A673 (cell line): ENCODE data around the gene RAB32.

Source experiments
- CTCF ChIP-seq: fragments of 300-800, 200-600 bp; sonication (generic); conservative IDR thresholded peaks from 2 replicates; pipeline ENCODE4 v1.5.1; 2017; ENCODE audit warnings: low read depth, mild to moderate bottlenecking, antibody characterized with exemption, low read length, moderate library complexity, mixed read lengths
- EZH2 ChIP-seq: fragments of 200-600 bp; sonication (generic); IDR thresholded peaks from 2 replicates; pipeline ENCODE4 v1.6.1; 2017; ENCODE audit warnings: borderline replicate concordance, low read depth, mild to moderate bottlenecking, mixed read lengths, antibody characterized with exemption, low read length; ENCODE audit not compliant: poor library complexity, severe bottlenecking

DNA sequence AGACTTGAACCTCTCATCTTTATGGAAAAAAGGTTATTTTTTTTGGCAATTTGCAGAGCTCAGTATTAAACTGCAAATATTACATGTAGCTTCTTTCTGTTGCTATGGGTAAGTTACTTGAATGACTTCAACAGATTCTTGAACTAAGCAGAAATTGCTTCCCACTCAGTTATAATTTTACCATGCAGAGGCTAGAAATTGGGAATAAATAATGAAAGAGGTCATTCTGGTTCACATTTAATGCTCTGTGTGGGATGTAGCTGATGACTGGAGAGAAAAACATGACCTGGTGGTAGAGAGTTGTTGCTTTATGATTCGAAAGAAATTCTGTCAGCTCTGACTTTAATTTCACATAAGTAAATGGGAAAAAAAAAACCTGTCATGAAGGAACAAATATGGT lies 38.3 kb downstream of the RAB32 start:
- TF ChIP-seq CTCF (no peak), EZH2 (no peak)
